HG03432 (cell line): ENCODE data around the gene SLC23A2.
"Not testable (repeated sequence)": the region's sequence is repeated elsewhere in the genome, so short reads cannot be mapped to it uniquely, and the experiment has no call there.

Experiments used
- ATAC-seq: cut with Tn5 transposase; IDR thresholded peaks from one replicate; pipeline ENCODE4 v1.9.1; 2021; ENCODE audit warnings: mild to moderate bottlenecking, moderate library complexity; ENCODE audit not compliant: unreplicated experiment

SLC23A2 gene

GRCh38 chr20:4937407-4938319 is 63.6 kb downstream of the SLC23A2 start:
- no peak for ATAC-seq

- no peak for ATAC-seq
Measured at GRCh38 chr20:4936851-4937406, 64.4 kb downstream of the SLC23A2 start.

- ATAC-seq = no peak
Measured at GRCh38 chr20:4936392-4936850, 64.9 kb downstream of the SLC23A2 start.

- ATAC-seq = no peak
Measured at GRCh38 chr20:4932061-4932460, 69.2 kb downstream of the SLC23A2 start.

- ATAC-seq = no peak
Measured at GRCh38 chr20:4929686-4930397, 71.5 kb downstream of the SLC23A2 start.

GRCh38 chr20:4926531-4927156 is 74.7 kb downstream of the SLC23A2 start:
- ATAC-seq = no peak

GRCh38 chr20:4925842-4926530 is 75.3 kb downstream of the SLC23A2 start:
- ATAC-seq = no peak

- ATAC-seq = no peak
Measured at GRCh38 chr20:4924446-4924845, 76.9 kb downstream of the SLC23A2 start.

GRCh38 chr20:4924032-4924431 is 77.3 kb downstream of the SLC23A2 start:
- ATAC-seq = no peak

GRCh38 chr20:4922186-4922585 is 79.1 kb downstream of the SLC23A2 start:
- no peak for ATAC-seq

GRCh38 chr20:4921271-4921670 is 80.0 kb downstream of the SLC23A2 start:
- not testable (repeated sequence) for ATAC-seq

- ATAC-seq = no peak
Measured at GRCh38 chr20:4920655-4921054, 80.7 kb downstream of the SLC23A2 start.

- no peak for ATAC-seq
Measured at GRCh38 chr20:4920131-4920530, 81.2 kb downstream of the SLC23A2 start.

- no peak for ATAC-seq
Measured at GRCh38 chr20:4919047-4919704, 82.1 kb downstream of the SLC23A2 start.

- no peak for ATAC-seq
Measured at GRCh38 chr20:4918473-4918872, 82.8 kb downstream of the SLC23A2 start.

- ATAC-seq = no peak
Measured at GRCh38 chr20:4916971-4917881, 84.1 kb downstream of the SLC23A2 start.

GRCh38 chr20:4913147-4913546 is 88.2 kb downstream of the SLC23A2 start:
- no peak for ATAC-seq

- ATAC-seq = no peak
Measured at GRCh38 chr20:4912380-4913142, 88.7 kb downstream of the SLC23A2 start.
